Activated naive CD8-positive, alpha-beta T cell treated with anti-CD3 and anti-CD28 coated beads, Interleukin-2, amount 10 ng/mL, durations not matched to agents 7 days and 5 days (primary cell): ENCODE results near the gene FEN1. TPM values are rescaled to one million over a fixed set of nuclear protein-coding genes. Genes with fewer than 3 reads are reported as not detected.

Experiments used
- ATAC-seq: fragments of 150-1000 bp; cut with Tn5 transposase; one replicate; pipeline ENCODE4 v1.10.0; 2021; ENCODE audit warnings: low read depth, moderate library complexity
- POLR2A ChIA-PET: fragments of 350-600 bp; sonication (Branson Sonifier 250); formaldehyde crosslinking; loops from one replicate; lab custom pipeline; 2021; ENCODE audit warnings: antibody characterized with exemption; lab: Charles Lee
- DNase-seq: peaks from one replicate; pipeline ENCODE4 v3.0.0; 2021
- H3K27ac Mint-ChIP-seq: one replicate; pipeline ENCODE4 v1.8.0; 2022; ENCODE audit warnings: mild to moderate bottlenecking, mixed read lengths
- H3K27me3 Mint-ChIP-seq: one replicate; pipeline ENCODE4 v1.8.0; 2022; ENCODE audit warnings: mild to moderate bottlenecking, moderate library complexity, mixed read lengths
- H3K36me3 Mint-ChIP-seq: one replicate; pipeline ENCODE4 v1.8.0; 2021; ENCODE audit warnings: mild to moderate bottlenecking, mixed read lengths
- H3K4me1 Mint-ChIP-seq: one replicate; pipeline ENCODE4 v1.8.0; 2021; ENCODE audit warnings: mixed read lengths
- H3K4me3 Mint-ChIP-seq: one replicate; pipeline ENCODE4 v1.8.0; 2022; ENCODE audit warnings: mild to moderate bottlenecking, moderate library complexity, mixed read lengths
- H3K9me3 Mint-ChIP-seq: one replicate; pipeline ENCODE4 v1.8.0; 2021; ENCODE audit warnings: mixed read lengths
- total RNA-seq, 2 experiments: library from RNA; stranded (reverse); gene quantifications; one replicate each; pipeline ENCODE4 v1.2.3, GENCODE V29; 2021

The FEN1 gene
- total RNA-seq, 2 experiments from 2014 or later: 87.1 to 88.7 TPM

DNA sequence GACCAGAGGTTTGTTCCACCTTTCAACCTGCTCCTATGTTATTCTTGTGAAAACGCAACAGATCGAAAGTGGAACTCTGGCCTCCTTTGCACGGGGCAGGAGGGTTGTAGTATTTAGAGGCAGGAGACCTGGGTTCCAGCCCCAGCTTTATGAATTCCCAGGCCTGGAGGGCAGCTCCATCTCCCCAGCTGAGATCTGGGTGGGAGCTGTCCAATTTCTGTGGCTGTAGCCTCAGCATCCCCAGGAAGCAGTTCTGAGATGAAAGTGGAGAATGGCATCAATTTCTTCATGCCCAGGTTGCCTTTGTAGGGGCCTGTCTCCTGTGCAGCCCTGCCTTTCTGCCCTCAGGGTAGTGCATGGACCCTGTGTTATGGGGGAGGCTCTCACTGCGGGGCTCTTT is 39.5 kb downstream of the FEN1 start:
- POLR2A ChIA-PET: interaction anchor here (1.1 to 7.2 kb wide), 2 partner anchors 16 to 39 kb away, joined by 3 to 140 read pairs; partner anchors contain the start of genes FADS1 and FEN1
- peaks cover 55% of the 10 kb centered on the region for H3K4me1 Mint-ChIP-seq
- peak overlapping the region; percentile 94 for H3K4me3 Mint-ChIP-seq
- no peaks in the 10 kb centered on the region for H3K27me3 Mint-ChIP-seq
- no peak for DNase-seq
- ATAC-seq: no peak
- H3K9me3 Mint-ChIP-seq: no peaks in the 10 kb centered on the region
- peaks cover 42% of the 10 kb centered on the region for H3K36me3 Mint-ChIP-seq
- H3K27ac Mint-ChIP-seq: peak overlapping the region; percentile 96

DNA sequence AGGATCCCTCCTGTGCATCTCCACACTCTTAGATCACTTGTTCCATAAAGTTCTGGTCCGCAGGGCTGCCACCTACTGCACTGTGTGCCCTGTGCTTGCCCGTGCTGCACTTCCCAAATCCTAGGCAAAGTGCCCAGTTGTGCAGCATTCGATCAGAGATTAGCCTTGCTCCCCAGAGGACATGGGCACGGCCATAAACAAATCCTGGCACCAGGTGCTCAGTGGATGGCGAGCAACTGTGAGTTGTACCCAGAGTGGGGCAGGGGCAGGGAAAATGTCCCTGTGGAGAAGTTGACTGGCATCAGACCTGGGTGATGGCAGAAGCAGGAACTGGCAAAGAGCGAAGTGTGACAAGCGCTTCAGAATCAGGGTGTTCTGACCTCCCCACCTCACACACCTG is 40.0 kb downstream of the FEN1 start:
- no peak for DNase-seq
- peak overlapping the region; percentile 94 for H3K4me3 Mint-ChIP-seq
- POLR2A ChIA-PET: interaction anchor here (1.9 kb wide), 1 partner anchor 12 kb away, joined by 6 read pairs; no protein-coding TSS in a partner anchor
- no peaks in the 10 kb centered on the region for H3K27me3 Mint-ChIP-seq
- H3K9me3 Mint-ChIP-seq: no peaks in the 10 kb centered on the region
- H3K36me3 Mint-ChIP-seq: peaks cover 42% of the 10 kb centered on the region
- no peak for ATAC-seq
- H3K4me1 Mint-ChIP-seq: peaks cover 54% of the 10 kb centered on the region
- H3K27ac Mint-ChIP-seq: peak overlapping the region; percentile 96

DNA sequence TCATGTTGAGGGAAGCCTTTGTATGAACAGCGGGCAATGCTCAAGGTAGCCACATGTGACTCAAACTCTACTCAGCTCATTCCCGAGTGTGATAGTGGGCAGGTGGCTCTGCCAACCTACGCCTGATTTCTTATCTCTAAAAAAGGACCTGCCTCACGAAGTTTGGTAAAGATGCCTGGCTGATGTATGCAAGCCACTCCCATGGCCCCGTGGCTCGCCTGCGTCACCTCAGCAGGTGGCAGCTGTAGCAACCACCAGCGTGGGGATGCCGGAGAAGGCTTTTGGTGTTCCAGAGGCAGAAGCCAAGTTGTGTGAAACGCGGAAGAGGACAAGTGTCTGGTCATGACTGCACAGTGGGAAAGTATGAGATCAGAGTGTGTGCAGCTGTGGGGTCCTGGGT is 40.8 kb downstream of the FEN1 start:
- ATAC-seq (no peak), DNase-seq (no peak)
- no peaks in the 10 kb centered on the region for H3K9me3 Mint-ChIP-seq
- H3K4me3 Mint-ChIP-seq: peak overlapping the region; percentile 83
- H3K36me3 Mint-ChIP-seq: peaks cover 47% of the 10 kb centered on the region
- H3K27ac Mint-ChIP-seq: peak overlapping the region; percentile 96
- H3K4me1 Mint-ChIP-seq: peaks cover 54% of the 10 kb centered on the region
- POLR2A ChIA-PET: interaction anchor here (1.1 to 3.1 kb wide), 3 partner anchors 13 to 35 kb away, joined by 3 to 52 read pairs (median 6); partner anchors contain the start of gene FADS1
- no peaks in the 10 kb centered on the region for H3K27me3 Mint-ChIP-seq

DNA sequence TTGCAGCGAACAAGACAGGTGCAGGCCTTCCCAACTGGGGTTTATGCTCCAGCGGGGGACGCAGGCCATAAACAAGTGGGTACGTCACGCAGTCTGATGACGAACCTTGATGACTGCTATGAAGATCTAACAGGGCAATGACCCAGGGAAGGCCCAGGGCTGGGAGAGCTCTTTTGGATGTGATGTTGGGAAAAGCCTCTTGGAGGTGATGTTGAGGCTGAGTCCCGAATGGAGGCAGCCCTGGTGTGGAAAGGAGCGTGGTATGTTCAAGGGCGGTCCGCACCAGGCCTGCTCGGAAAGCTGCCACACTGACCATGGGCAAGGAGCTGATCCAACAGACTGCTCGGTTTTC is 41.2 kb downstream of the FEN1 start:
- DNase-seq (no peak), ATAC-seq (no peak)
- Mint-ChIP-seq H3K9me3 (no peaks in the 10 kb centered on the region), H3K27me3 (no peaks in the 10 kb centered on the region), H3K4me1 (peaks cover 54% of the 10 kb centered on the region), H3K36me3 (peaks cover 50% of the 10 kb centered on the region), H3K4me3 (peak overlapping the region; percentile 83), H3K27ac (peak overlapping the region; percentile 96)
- POLR2A ChIA-PET: interaction anchor here (0.7 to 3.1 kb wide), 10 partner anchors 13 to 134 kb away, joined by 3 to 52 read pairs (median 5); partner anchors contain the start of genes FADS1, FEN1, FTH1 and TMEM258

DNA sequence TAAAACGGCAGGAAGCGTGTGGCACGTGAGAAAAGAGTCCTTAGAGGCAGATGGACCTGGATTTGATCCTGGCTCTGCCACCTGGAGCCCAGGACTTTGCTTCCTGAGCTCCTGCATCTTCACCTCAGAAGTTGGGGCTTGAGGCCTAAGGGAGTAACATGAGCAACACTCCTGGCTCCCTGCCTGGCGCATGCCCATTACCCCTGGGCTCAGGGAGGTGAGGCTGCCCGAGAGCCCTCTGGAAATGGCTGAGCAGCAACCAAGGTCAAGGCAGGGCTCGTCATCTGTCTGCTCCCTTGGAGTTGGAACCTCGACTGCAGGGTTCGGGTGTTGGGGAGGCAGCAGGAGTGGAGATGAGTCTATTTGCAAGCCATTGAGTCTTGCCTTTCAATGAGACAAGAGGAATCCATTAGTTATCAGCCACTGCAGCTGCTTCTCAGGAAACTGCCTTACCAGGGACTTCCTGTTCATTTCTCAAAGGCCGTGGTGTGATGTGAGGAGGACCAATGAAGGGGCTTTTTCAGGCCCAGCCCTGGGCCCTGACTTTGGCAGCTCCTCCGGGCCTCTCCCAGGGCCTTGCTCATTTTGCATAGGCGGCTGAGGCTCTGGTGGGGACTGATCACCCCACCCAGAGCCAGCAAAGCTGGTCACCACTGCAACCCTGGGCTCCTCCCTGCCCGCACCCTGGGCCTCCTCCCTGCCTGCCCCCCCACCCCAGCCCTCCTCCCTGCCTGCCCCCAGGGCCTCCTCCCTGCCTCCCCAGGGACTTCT is 41.8 kb downstream of the FEN1 start:
- H3K9me3 Mint-ChIP-seq: no peaks in the 10 kb centered on the region
- DNase-seq (peak; percentile 76), ATAC-seq (peak; percentile 99)
- H3K4me1 Mint-ChIP-seq: peaks cover 53% of the 10 kb centered on the region
- H3K27me3 Mint-ChIP-seq: no peaks in the 10 kb centered on the region
- peak overlapping the region; percentile 83 for H3K4me3 Mint-ChIP-seq
- peaks cover 51% of the 10 kb centered on the region for H3K36me3 Mint-ChIP-seq
- POLR2A ChIA-PET: interaction anchor here (0.7 to 3.1 kb wide), 12 partner anchors 14 to 133 kb away, joined by 3 to 52 read pairs (median 5); partner anchors contain the start of genes FADS1, FEN1, FTH1 and TMEM258
- H3K27ac Mint-ChIP-seq: peak overlapping the region; percentile 96

DNA sequence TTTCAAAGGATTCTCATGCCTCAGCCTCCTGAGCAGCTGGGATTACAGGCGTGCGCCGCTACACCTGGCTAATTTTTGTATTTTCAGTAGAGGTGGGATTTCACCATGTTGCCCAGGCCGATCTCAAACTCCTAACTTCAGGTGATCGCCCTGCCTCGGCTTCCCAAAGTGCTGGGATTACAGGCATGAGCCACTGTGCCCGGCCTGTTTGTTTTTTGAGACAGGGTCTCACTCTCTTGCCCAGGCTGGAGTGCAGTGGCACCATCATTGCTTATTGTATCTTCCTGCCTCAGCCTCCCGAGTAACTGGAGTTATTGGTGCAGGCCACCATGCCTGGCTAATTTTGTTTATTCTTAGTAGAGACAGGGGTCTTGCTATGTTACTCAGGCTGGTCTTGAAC is 43.5 kb downstream of the FEN1 start:
- H3K9me3 Mint-ChIP-seq: no peaks in the 10 kb centered on the region
- no peaks in the 10 kb centered on the region for H3K27me3 Mint-ChIP-seq
- POLR2A ChIA-PET: interaction anchor here (1.2 to 3.1 kb wide), 2 partner anchors 9 to 21 kb away, joined by 6 to 52 read pairs; partner anchors contain the start of genes FADS1 and FADS2
- H3K4me1 Mint-ChIP-seq: peaks cover 45% of the 10 kb centered on the region
- ATAC-seq: no peak
- H3K4me3 Mint-ChIP-seq: peak overlapping the region; percentile 44
- DNase-seq: no peak
- H3K36me3 Mint-ChIP-seq: peaks cover 56% of the 10 kb centered on the region
- peak overlapping the region; percentile 87 for H3K27ac Mint-ChIP-seq

DNA sequence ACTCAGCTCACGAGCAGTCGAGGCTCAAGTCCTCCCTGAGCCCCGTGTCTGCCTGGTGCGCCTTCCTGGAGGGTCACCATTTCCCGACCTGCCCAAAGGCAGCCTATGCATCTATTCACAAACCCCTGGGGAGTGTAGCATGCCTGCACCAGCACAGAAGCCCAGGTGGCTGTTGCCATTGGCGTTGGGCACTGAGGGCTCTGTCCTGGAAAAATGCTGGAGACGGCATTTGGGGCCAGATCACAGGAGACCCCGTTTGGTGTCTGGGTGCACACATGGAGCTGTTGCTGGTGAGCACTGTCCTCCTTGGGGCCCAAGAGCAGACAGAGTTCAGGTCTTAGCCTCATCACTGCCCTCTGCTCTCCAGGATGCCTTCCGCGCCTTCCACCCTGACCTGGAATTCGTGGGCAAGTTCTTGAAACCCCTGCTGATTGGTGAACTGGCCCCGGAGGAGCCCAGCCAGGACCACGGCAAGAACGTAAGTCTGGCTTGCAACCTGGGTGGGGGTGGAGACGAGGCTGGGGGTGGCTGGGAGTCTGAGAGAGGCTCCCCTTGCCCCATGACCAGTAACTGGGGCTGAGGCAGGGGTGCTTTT is 44.8 kb downstream of the FEN1 start:
- ATAC-seq (no peak), DNase-seq (no peak)
- POLR2A ChIA-PET: interaction anchor here (1.2 kb wide), 1 partner anchor 10 kb away, joined by 6 read pairs; the partner anchor contains the start of gene FADS2
- H3K9me3 Mint-ChIP-seq: no peaks in the 10 kb centered on the region
- H3K27me3 Mint-ChIP-seq: no peaks in the 10 kb centered on the region
- peak overlapping the region; percentile 58 for H3K27ac Mint-ChIP-seq
- H3K4me3 Mint-ChIP-seq: no peak overlapping the region
- H3K36me3 Mint-ChIP-seq: peaks cover 53% of the 10 kb centered on the region
- peaks cover 39% of the 10 kb centered on the region for H3K4me1 Mint-ChIP-seq

DNA sequence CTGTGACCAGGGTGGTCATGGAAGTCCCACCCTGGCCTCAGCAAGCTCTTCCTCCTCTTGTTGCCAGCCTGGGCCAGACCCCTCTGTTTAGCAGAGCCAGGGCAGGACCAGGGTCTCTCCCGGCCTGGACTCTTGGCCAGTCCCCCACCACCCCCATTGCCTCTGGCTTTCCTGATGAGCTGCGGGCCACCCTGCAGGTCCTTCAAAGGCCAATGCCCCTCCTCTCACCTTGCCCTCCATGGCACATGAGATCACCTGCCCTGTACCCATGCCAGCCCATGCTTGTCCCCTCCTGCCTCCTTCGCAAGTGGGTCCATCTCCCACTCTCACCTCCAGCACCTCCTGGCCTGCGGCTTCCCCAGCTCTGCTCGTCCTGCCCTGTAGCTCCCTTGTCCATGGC is 45.8 kb downstream of the FEN1 start:
- Mint-ChIP-seq H3K27ac (no peak overlapping the region), H3K4me1 (peaks cover 29% of the 10 kb centered on the region), H3K27me3 (no peaks in the 10 kb centered on the region), H3K36me3 (peaks cover 55% of the 10 kb centered on the region), H3K4me3 (no peak overlapping the region), H3K9me3 (no peaks in the 10 kb centered on the region)
- POLR2A ChIA-PET: no interaction called here
- DNase-seq: no peak
- no peak for ATAC-seq

DNA sequence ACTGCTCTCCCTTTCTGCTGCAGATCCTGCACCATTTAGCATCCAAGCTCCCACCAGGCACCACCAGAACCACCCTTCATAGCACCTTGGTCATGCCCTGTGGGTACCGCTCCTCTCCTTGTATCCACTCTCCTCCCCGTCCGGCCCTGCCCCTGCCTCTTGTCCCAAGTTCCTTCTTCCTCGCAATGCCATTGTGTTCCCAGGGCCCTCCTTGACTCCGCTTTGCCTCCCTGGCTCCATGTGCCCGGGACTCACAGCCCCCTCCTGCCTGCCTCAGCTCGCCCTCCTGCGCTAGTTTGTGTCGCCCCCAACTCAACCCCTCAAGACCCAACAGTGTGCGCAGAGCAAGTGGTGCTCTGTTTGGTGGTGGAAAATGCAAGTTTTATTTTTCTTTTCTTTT is 46.2 kb downstream of the FEN1 start:
- Mint-ChIP-seq H3K4me3 (no peak overlapping the region), H3K27ac (peak overlapping the region; percentile 35), H3K9me3 (no peaks in the 10 kb centered on the region), H3K36me3 (peaks cover 52% of the 10 kb centered on the region), H3K4me1 (peaks cover 25% of the 10 kb centered on the region), H3K27me3 (no peaks in the 10 kb centered on the region)
- DNase-seq (no peak), ATAC-seq (no peak)
- POLR2A ChIA-PET: no interaction called here

DNA sequence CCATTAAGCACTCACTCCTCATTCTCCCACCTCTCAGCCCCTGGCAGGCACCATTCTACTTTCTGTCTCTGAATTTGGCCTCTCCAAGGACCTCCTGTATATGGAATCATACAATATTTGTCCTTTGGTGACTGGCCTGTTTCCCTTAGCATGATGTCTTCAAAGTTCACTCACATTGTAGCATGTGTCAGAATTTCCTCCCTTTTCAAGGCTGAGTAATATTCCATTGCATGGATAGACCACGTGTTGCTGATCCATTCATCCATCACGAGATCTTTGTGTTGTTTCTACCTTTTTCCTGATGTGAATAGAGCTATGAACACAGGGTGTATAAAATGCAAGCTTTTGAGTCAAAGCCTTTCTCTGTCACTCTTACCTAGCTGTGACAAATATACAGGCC is 47.0 kb downstream of the FEN1 start:
- ATAC-seq (no peak), DNase-seq (no peak)
- H3K9me3 Mint-ChIP-seq: no peaks in the 10 kb centered on the region
- peak overlapping the region; percentile 32 for H3K27ac Mint-ChIP-seq
- no peaks in the 10 kb centered on the region for H3K27me3 Mint-ChIP-seq
- H3K4me3 Mint-ChIP-seq: no peak overlapping the region
- peaks cover 17% of the 10 kb centered on the region for H3K4me1 Mint-ChIP-seq
- POLR2A ChIA-PET: interaction anchor here (1.0 kb wide), 1 partner anchor 24 kb away, joined by 3 read pairs; no protein-coding TSS in a partner anchor
- peaks cover 50% of the 10 kb centered on the region for H3K36me3 Mint-ChIP-seq

DNA sequence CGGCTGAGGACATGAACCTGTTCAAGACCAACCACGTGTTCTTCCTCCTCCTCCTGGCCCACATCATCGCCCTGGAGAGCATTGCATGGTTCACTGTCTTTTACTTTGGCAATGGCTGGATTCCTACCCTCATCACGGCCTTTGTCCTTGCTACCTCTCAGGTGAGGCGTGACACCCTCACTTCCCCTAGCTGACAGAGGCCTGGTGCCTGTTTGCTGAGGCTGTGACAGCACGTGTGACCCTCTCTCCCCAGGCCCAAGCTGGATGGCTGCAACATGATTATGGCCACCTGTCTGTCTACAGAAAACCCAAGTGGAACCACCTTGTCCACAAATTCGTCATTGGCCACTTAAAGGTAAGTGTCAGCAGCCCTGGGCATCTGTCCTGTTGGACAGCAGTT is 47.7 kb downstream of the FEN1 start:
- POLR2A ChIA-PET: interaction anchor here (0.7 to 1.0 kb wide), 2 partner anchors 25 to 27 kb away, joined by 3 read pairs; no protein-coding TSS in a partner anchor
- peaks cover 13% of the 10 kb centered on the region for H3K4me1 Mint-ChIP-seq

DNA sequence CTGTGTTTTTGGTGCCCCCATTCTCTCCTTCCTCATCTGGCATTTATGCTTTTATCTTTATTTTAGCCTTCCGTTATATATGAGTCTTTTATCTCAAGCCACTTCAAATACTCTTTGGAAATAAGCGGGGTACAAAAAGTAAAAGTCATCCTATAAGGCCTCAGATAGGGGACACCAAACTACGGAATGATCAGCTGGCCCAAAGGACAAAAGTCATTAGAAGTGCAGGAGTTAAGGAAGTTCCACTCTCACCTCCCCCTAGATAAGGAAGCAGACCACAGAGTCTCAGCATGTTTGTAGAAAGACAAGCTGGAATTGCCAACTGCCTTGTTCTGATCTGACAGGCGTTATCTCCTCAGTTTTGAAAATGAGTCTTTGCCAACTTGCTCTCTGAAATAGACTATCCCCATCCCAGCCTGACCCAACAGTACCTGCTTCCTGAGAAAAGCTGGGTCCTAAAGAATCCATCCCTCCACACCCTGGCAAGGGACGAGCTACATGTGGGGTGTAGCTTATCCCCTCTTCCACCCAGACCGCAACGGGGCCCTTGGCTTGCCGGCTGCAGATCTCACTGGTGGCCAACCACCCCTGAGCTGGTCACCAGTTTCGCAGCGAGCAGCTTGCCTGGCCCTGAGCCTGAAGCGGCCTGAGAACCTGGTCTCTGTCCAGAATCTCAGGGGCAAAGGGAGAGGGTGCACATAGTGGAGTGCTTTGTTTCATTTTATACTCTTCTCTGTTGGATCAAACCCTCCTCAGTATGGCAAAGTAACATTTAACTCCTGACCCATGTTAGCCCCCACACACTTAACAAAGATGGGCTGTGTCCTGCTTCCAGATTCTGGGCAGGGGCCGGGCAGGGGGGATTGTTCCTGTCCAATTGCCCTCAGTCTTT is 49.2 kb downstream of the FEN1 start:
- no peak for DNase-seq
- Mint-ChIP-seq H3K36me3 (peaks cover 52% of the 10 kb centered on the region), H3K27ac (peak overlapping the region; percentile 45), H3K27me3 (no peaks in the 10 kb centered on the region), H3K4me1 (peaks cover 8% of the 10 kb centered on the region), H3K9me3 (no peaks in the 10 kb centered on the region), H3K4me3 (no peak overlapping the region)
- ATAC-seq: no peak
- POLR2A ChIA-PET: no interaction called here

More for the DNA sequence above, 47.7 kb downstream of the FEN1 start:
- no peak for DNase-seq
- peaks cover 54% of the 10 kb centered on the region for H3K36me3 Mint-ChIP-seq
- no peak overlapping the region for H3K4me3 Mint-ChIP-seq
- ATAC-seq: no peak
- no peaks in the 10 kb centered on the region for H3K9me3 Mint-ChIP-seq
- no peaks in the 10 kb centered on the region for H3K27me3 Mint-ChIP-seq
- H3K27ac Mint-ChIP-seq: no peak overlapping the region

DNA sequence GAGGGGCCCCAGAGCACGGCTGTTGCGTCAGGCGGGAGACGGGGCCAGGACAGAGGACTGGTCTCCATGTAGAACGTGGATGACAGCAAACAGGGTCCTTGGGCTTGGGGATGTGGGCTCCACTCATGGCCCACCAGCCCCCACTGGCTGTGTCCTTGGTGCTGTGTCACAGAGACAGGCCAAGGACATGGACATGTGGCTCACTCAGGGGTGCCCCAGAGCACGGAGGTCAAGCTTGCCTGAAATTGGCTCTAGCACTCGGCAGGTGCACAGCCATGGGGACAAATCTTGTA is 49.8 kb downstream of the FEN1 start:
- H3K4me1 Mint-ChIP-seq: peaks cover 11% of the 10 kb centered on the region
- DNase-seq (no peak), ATAC-seq (no peak)
- POLR2A ChIA-PET: no interaction called here
- peaks cover 57% of the 10 kb centered on the region for H3K36me3 Mint-ChIP-seq
- no peak overlapping the region for H3K4me3 Mint-ChIP-seq
- H3K9me3 Mint-ChIP-seq: no peaks in the 10 kb centered on the region
- no peaks in the 10 kb centered on the region for H3K27me3 Mint-ChIP-seq
- no peak overlapping the region for H3K27ac Mint-ChIP-seq
